A549 (cell line): Measurements from ENCODE around the gene WNT8B.

Experiments used
- CHD2 ChIP-seq: fragments of 150-350 bp; IDR thresholded peaks from 2 replicates; pipeline ENCODE4 v1.6.1; 2014; ENCODE audit warnings: low read length; ENCODE audit not compliant: partially characterized antibody
- EP300 ChIP-seq, 2 experiments: fragments of >200 bp; sonication (Bioruptor Twin); formaldehyde crosslinking; IDR thresholded peaks; 2 replicates in 1 of 2; 3 replicates in 1 of 2; pipeline ENCODE4 v1.6.1; 2016 to 2017
- ESRRA ChIP-seq: fragments of 150-350 bp; IDR thresholded peaks from 2 replicates; pipeline ENCODE4 v1.6.1; 2014; ENCODE audit warnings: mild to moderate bottlenecking, low read length, borderline replicate concordance
- FOSB ChIP-seq: fragments of 250-450 bp; sonication (Bioruptor Pico); IDR thresholded peaks from 2 replicates; pipeline ENCODE4 v1.5.0; 2020; ENCODE audit warnings: mild to moderate bottlenecking, moderate library complexity
- HDAC2 ChIP-seq: fragments of 200-600 bp; sonication (generic); IDR thresholded peaks from 2 replicates; pipeline ENCODE4 v1.6.1; 2016
- MYC ChIP-seq: IDR thresholded peaks from 2 replicates; pipeline ENCODE4 v1.6.1; 2012; ENCODE audit warnings: mild to moderate bottlenecking, inconsistent platforms, low read length, improper control_type of control experiment, borderline replicate concordance
- POLR2A ChIP-seq: IDR thresholded peaks from 2 replicates; pipeline ENCODE4 v1.6.1; 2012; ENCODE audit warnings: mild to moderate bottlenecking, low read length
- RCOR1 ChIP-seq: fragments of 150-350 bp; IDR thresholded peaks from 2 replicates; pipeline ENCODE4 v1.6.1; 2014; ENCODE audit warnings: antibody characterized with exemption, low read length, low read depth
- TF ChIP-seq, protein P1 (sequence below): fragments of >200 bp; sonication (Bioruptor Twin); formaldehyde crosslinking; IDR thresholded peaks from 3 replicates; pipeline ENCODE4 v1.5.1; 2016

DNA sequence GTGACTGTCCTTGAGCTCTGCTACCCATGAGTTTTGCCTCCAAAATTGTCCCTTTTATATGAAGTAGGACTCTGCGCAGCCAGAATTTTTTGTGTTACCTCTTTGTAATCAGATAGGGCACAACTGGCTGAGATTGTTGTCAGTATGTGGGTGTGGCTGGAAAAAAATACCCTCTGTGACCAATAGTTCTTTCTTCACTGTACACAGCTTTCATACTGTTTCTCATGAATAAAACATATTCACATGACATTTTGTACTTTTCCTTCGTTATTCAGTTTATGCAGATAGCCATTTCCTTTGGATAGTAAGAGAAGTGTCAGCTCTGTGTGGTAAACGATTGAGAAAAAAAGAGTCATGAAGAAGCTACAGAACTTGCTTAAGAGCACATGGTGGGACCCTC is 49.6 kb upstream of the WNT8B start:
- TF ChIP-seq, protein P1, sequence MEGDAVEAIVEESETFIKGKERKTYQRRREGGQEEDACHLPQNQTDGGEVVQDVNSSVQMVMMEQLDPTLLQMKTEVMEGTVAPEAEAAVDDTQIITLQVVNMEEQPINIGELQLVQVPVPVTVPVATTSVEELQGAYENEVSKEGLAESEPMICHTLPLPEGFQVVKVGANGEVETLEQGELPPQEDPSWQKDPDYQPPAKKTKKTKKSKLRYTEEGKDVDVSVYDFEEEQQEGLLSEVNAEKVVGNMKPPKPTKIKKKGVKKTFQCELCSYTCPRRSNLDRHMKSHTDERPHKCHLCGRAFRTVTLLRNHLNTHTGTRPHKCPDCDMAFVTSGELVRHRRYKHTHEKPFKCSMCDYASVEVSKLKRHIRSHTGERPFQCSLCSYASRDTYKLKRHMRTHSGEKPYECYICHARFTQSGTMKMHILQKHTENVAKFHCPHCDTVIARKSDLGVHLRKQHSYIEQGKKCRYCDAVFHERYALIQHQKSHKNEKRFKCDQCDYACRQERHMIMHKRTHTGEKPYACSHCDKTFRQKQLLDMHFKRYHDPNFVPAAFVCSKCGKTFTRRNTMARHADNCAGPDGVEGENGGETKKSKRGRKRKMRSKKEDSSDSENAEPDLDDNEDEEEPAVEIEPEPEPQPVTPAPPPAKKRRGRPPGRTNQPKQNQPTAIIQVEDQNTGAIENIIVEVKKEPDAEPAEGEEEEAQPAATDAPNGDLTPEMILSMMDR = no peak
- TF ChIP-seq POLR2A = no peak
- no peak for TF ChIP-seq EP300 (IDR thresholded peaks at IDR 0.05)
- no peak for TF ChIP-seq MYC
- no peak for TF ChIP-seq FOSB (CRISPR knock-in tag)
- TF ChIP-seq HDAC2 = no peak
- no peak for TF ChIP-seq RCOR1
- no peak for TF ChIP-seq CHD2
- TF ChIP-seq ESRRA = no peak
